HEK293 (cell line): ENCODE results near the gene TAS2R46.

Experiments used
- CTCF ChIA-PET: fragments of 350-600 bp; formaldehyde crosslinking; extraction: SDS; loops from one replicate; lab custom pipeline; 2021; ENCODE audit warnings: antibody characterized with exemption; lab: Yijun Ruan, JAX
- POLR2A ChIA-PET: fragments of 300-600 bp; formaldehyde crosslinking; extraction: SDS; loops from one replicate; lab custom pipeline; 2020; ENCODE audit warnings: antibody characterized with exemption, inconsistent platforms; lab: Yijun Ruan, JAX
- H3K27ac ChIP-seq: fragments of 200-500 bp; sonication (Bioruptor generic); 2 replicates; pipeline ENCODE4 v1.5.1; 2014; ENCODE audit warnings: low read depth, low read length, control low read depth, inconsistent platforms; ENCODE audit errors: extremely low read depth
- H3K36me3 ChIP-seq, 2 experiments: fragments of 200-500 bp in 1 of 2; sonication (Bioruptor generic) in 1 of 2; 1 replicate in 1 of 2; 2 replicates in 1 of 2; pipeline ENCODE4 v1.5.1; 2014 to 2017; ENCODE audit warnings: inconsistent platforms in 2 of 2, low read length in 2 of 2; ENCODE audit not compliant: control insufficient read depth in 2 of 2, insufficient read depth in 1 of 2
- H3K4me1 ChIP-seq: fragments of 200-500 bp; sonication (Bioruptor generic); 2 replicates; pipeline ENCODE4 v1.5.1; 2014; ENCODE audit warnings: mild to moderate bottlenecking, low read length, inconsistent platforms; ENCODE audit not compliant: control insufficient read depth, insufficient read depth
- H3K4me3 ChIP-seq: 2 replicates; pipeline ENCODE4 v1.5.1; 2011; ENCODE audit warnings: low read depth, mild to moderate bottlenecking, control low read depth, low read length, moderate library complexity
- H3K9me3 ChIP-seq: fragments of 200-500 bp; sonication (Bioruptor generic); 2 replicates; pipeline ENCODE4 v1.5.1; 2014; ENCODE audit warnings: low read depth, low read length, inconsistent platforms; ENCODE audit not compliant: control insufficient read depth, insufficient read depth
- REPIN1 ChIP-seq: fragments of 450-650 bp; formaldehyde crosslinking; IDR thresholded peaks from 2 replicates; pipeline ENCODE4 v1.5.1; 2017; ENCODE audit warnings: missing biosample characterization, missing genetic modification characterization, low read depth
- SETDB1 ChIP-seq: IDR thresholded peaks from one replicate; pipeline ENCODE4 v1.6.1; 2017; ENCODE audit warnings: mild to moderate bottlenecking, low read length, moderate library complexity, mixed read lengths; ENCODE audit not compliant: insufficient read length
- WT1 ChIP-seq: fragments of 450-650 bp; formaldehyde crosslinking; IDR thresholded peaks from 2 replicates; pipeline ENCODE4 v1.5.1; 2016; ENCODE audit warnings: missing biosample characterization, missing genetic modification characterization
- ZFHX2 ChIP-seq: fragments of 450-650 bp; formaldehyde crosslinking; conservative IDR thresholded peaks from 2 replicates; pipeline ENCODE4 v1.5.1; 2016; ENCODE audit warnings: missing biosample characterization, missing genetic modification characterization
- ZNF10 ChIP-seq: fragments of 450-650 bp; formaldehyde crosslinking; IDR thresholded peaks from 2 replicates; pipeline ENCODE4 v1.5.1; 2017; ENCODE audit warnings: missing biosample characterization, missing genetic modification characterization
- ZNF112 ChIP-seq: fragments of 450-650 bp; formaldehyde crosslinking; IDR thresholded peaks from 2 replicates; pipeline ENCODE4 v1.5.0; 2017; ENCODE audit warnings: missing biosample characterization, missing genetic modification characterization
- ZNF202 ChIP-seq: fragments of 450-650 bp; formaldehyde crosslinking; IDR thresholded peaks from 2 replicates; pipeline ENCODE4 v1.5.1; 2016; ENCODE audit warnings: missing biosample characterization, missing genetic modification characterization, borderline replicate concordance
- ZNF211 ChIP-seq: fragments of 450-650 bp; formaldehyde crosslinking; IDR thresholded peaks from 2 replicates; pipeline ENCODE4 v1.5.1; 2016; ENCODE audit warnings: low read depth, missing biosample characterization, missing genetic modification characterization
- ZNF324 ChIP-seq: fragments of 450-650 bp; formaldehyde crosslinking; IDR thresholded peaks from 2 replicates; pipeline ENCODE4 v1.5.1; 2016; ENCODE audit warnings: missing biosample characterization, missing genetic modification characterization
- ZNF341 ChIP-seq: fragments of 450-650 bp; formaldehyde crosslinking; IDR thresholded peaks from 2 replicates; pipeline ENCODE4; 2016; ENCODE audit warnings: low read depth, missing biosample characterization, missing genetic modification characterization
- ZNF394 ChIP-seq: fragments of 450-650 bp; formaldehyde crosslinking; IDR thresholded peaks from 2 replicates; pipeline ENCODE4 v1.5.1; 2016; ENCODE audit warnings: missing biosample characterization, missing genetic modification characterization, mild to moderate bottlenecking, moderate library complexity, borderline replicate concordance
- ZNF514 ChIP-seq: fragments of 450-650 bp; formaldehyde crosslinking; IDR thresholded peaks from 2 replicates; pipeline ENCODE4 v1.5.1; 2016; ENCODE audit warnings: missing biosample characterization, missing genetic modification characterization
- ZNF518A ChIP-seq: fragments of 450-650 bp; formaldehyde crosslinking; conservative IDR thresholded peaks from 2 replicates; pipeline ENCODE4 v1.5.1; 2016; ENCODE audit warnings: low read depth, missing biosample characterization, missing genetic modification characterization
- ZNF561 ChIP-seq: fragments of 450-650 bp; IDR thresholded peaks from 2 replicates; pipeline ENCODE4 v1.5.1; 2018; ENCODE audit warnings: missing biosample characterization, missing genetic modification characterization, borderline replicate concordance
- ZNF571 ChIP-seq: fragments of 450-650 bp; formaldehyde crosslinking; IDR thresholded peaks from 2 replicates; pipeline ENCODE4 v1.5.0; 2017; ENCODE audit warnings: missing biosample characterization, missing genetic modification characterization
- ZNF623 ChIP-seq: fragments of 450-650 bp; formaldehyde crosslinking; IDR thresholded peaks from 2 replicates; pipeline ENCODE4 v1.5.1; 2016; ENCODE audit warnings: missing biosample characterization, missing genetic modification characterization
- ZNF624 ChIP-seq: fragments of 450-650 bp; formaldehyde crosslinking; IDR thresholded peaks from 2 replicates; pipeline ENCODE4 v1.5.1; 2017; ENCODE audit warnings: missing biosample characterization, missing genetic modification characterization
- ZNF664 ChIP-seq: fragments of 450-650 bp; formaldehyde crosslinking; IDR thresholded peaks from 2 replicates; pipeline ENCODE4 v1.5.1; 2016; ENCODE audit warnings: missing biosample characterization, missing genetic modification characterization
- ZNF768 ChIP-seq: fragments of 450-650 bp; formaldehyde crosslinking; IDR thresholded peaks from 2 replicates; pipeline ENCODE4 v1.5.1; 2018; ENCODE audit warnings: missing biosample characterization, mild to moderate bottlenecking, missing genetic modification characterization
- ZNF791 ChIP-seq: fragments of 450-650 bp; formaldehyde crosslinking; IDR thresholded peaks from 2 replicates; pipeline ENCODE4 v1.5.1; 2016; ENCODE audit warnings: missing biosample characterization, missing genetic modification characterization
- TF ChIP-seq, protein P1 (sequence below): fragments of 450-650 bp; formaldehyde crosslinking; IDR thresholded peaks from 2 replicates; pipeline ENCODE4; 2016; ENCODE audit warnings: missing biosample characterization, missing genetic modification characterization
- TF ChIP-seq, protein P2 (sequence below): fragments of 450-650 bp; formaldehyde crosslinking; IDR thresholded peaks from 2 replicates; pipeline ENCODE4 v1.5.1; 2017; ENCODE audit warnings: missing biosample characterization, missing genetic modification characterization
- TF ChIP-seq, protein P3 (sequence below): fragments of 450-650 bp; formaldehyde crosslinking; IDR thresholded peaks from 2 replicates; pipeline ENCODE4 v1.5.1; 2016; ENCODE audit warnings: missing biosample characterization, missing genetic modification characterization
- TF ChIP-seq, protein P4 (sequence below): fragments of 450-650 bp; formaldehyde crosslinking; IDR thresholded peaks from 2 replicates; pipeline ENCODE4 v1.5.1; 2017; ENCODE audit warnings: missing biosample characterization, mild to moderate bottlenecking, missing genetic modification characterization, moderate library complexity

TAS2R46 gene

DNA sequence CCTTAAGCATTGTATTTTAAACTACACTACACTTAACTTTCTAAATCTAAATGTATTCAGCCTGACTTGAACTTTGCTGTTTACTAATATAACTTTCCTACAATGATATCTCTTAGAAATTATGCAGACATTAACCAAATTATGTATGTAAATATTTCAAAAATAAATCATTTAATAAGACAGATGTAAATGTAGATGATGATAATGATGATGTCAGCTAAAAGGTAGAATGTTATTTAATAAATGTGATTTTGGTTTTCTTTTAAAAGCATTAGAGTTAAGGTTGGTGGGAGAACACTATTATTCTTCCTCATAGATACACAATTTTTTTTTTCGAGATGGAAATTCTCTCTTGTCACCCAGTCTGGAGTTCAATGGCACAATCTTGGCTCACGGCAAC is 19.9 kb upstream of the TAS2R46 start:
- H3K4me3 ChIP-seq = no peak overlapping the region
- H3K27ac ChIP-seq = no peak overlapping the region
- POLR2A ChIA-PET = no interaction called here
- TF ChIP-seq ZNF624 (tag by site-specific recombination) = no peak
- TF ChIP-seq ZNF518A (tag by site-specific recombination) = no peak
- no peak for TF ChIP-seq ZNF791
- TF ChIP-seq, protein P1, sequence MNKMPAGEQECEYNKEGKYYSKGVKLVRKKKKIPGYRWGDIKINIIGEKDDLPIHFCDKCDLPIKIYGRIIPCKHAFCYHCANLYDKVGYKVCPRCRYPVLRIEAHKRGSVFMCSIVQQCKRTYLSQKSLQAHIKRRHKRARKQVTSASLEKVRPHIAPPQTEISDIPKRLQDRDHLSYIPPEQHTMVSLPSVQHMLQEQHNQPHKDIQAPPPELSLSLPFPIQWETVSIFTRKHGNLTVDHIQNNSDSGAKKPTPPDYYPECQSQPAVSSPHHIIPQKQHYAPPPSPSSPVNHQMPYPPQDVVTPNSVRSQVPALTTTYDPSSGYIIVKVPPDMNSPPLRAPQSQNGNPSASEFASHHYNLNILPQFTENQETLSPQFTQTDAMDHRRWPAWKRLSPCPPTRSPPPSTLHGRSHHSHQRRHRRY (tag by site-specific recombination) = no peak
- H3K36me3 ChIP-seq = no peaks in the 10 kb centered on the region
- no peaks in the 10 kb centered on the region for H3K9me3 ChIP-seq
- CTCF ChIA-PET = no interaction called here
- H3K4me1 ChIP-seq = no peaks in the 10 kb centered on the region

DNA sequence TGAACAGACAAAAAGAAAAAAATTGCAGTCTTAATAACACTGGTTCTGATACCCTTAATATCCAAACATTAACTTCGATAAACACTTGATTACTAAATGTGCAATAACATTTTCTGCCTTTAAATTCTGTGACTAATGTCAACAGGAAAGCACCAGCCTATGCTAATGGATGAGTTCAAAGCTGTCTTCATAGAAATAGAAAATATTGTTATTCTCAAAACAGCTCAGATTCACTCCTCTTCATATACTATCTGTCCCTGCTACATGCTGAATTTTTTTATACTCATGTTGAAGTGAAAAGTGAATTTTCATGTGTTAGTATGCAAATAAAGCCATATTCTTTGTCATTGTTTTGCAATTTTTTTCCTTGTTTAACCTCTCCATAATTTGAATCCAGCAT is 16.2 kb upstream of the TAS2R46 start:
- CTCF ChIA-PET = no interaction called here
- POLR2A ChIA-PET = no interaction called here
- H3K4me3 ChIP-seq = no peak overlapping the region
- no peaks in the 10 kb centered on the region for H3K36me3 ChIP-seq
- TF ChIP-seq ZNF623 (no peak), WT1 (tag by site-specific recombination) (no peak), ZNF561 (tag by site-specific recombination) (no peak), ZNF664 (tag by site-specific recombination) (no peak), ZNF514 (tag by site-specific recombination) (no peak), ZNF571 (tag by site-specific recombination) (no peak), ZNF394 (tag by site-specific recombination) (no peak), ZNF324 (no peak), ZNF10 (tag by site-specific recombination) (no peak), ZNF341 (tag by site-specific recombination) (no peak), ZNF202 (tag by site-specific recombination) (no peak), ZNF112 (tag by site-specific recombination) (no peak), SETDB1 (no peak), ZNF211 (tag by site-specific recombination) (no peak), ZNF768 (tag by site-specific recombination) (no peak), ZFHX2 (tag by site-specific recombination) (no peak), REPIN1 (tag by site-specific recombination) (no peak)
- TF ChIP-seq, protein P2, sequence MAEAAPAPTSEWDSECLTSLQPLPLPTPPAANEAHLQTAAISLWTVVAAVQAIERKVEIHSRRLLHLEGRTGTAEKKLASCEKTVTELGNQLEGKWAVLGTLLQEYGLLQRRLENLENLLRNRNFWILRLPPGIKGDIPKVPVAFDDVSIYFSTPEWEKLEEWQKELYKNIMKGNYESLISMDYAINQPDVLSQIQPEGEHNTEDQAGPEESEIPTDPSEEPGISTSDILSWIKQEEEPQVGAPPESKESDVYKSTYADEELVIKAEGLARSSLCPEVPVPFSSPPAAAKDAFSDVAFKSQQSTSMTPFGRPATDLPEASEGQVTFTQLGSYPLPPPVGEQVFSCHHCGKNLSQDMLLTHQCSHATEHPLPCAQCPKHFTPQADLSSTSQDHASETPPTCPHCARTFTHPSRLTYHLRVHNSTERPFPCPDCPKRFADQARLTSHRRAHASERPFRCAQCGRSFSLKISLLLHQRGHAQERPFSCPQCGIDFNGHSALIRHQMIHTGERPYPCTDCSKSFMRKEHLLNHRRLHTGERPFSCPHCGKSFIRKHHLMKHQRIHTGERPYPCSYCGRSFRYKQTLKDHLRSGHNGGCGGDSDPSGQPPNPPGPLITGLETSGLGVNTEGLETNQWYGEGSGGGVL = no peak
- TF ChIP-seq, protein P3, sequence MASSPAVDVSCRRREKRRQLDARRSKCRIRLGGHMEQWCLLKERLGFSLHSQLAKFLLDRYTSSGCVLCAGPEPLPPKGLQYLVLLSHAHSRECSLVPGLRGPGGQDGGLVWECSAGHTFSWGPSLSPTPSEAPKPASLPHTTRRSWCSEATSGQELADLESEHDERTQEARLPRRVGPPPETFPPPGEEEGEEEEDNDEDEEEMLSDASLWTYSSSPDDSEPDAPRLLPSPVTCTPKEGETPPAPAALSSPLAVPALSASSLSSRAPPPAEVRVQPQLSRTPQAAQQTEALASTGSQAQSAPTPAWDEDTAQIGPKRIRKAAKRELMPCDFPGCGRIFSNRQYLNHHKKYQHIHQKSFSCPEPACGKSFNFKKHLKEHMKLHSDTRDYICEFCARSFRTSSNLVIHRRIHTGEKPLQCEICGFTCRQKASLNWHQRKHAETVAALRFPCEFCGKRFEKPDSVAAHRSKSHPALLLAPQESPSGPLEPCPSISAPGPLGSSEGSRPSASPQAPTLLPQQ (tag by site-specific recombination) = no peak
- TF ChIP-seq, protein P4, sequence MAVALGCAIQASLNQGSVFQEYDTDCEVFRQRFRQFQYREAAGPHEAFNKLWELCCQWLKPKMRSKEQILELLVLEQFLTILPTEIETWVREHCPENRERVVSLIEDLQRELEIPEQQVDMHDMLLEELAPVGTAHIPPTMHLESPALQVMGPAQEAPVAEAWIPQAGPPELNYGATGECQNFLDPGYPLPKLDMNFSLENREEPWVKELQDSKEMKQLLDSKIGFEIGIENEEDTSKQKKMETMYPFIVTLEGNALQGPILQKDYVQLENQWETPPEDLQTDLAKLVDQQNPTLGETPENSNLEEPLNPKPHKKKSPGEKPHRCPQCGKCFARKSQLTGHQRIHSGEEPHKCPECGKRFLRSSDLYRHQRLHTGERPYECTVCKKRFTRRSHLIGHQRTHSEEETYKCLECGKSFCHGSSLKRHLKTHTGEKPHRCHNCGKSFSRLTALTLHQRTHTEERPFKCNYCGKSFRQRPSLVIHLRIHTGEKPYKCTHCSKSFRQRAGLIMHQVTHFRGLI = no peak
- H3K27ac ChIP-seq = no peak overlapping the region
- H3K9me3 ChIP-seq = no peaks in the 10 kb centered on the region
- no peaks in the 10 kb centered on the region for H3K4me1 ChIP-seq
